HK-2 (cell line): ENCODE measurements around the gene LLGL2.
"Not testable (repeated sequence)": the region's sequence is repeated elsewhere in the genome, so short reads cannot be mapped to it uniquely, and the experiment has no call there.

Experiments used
- DNase-seq: peaks from one replicate; pipeline ENCODE4 v3.0.0-alpha.2; 2018; ENCODE audit not compliant: unreplicated experiment

LLGL2 gene

GRCh38 chr17:75524970-75525805 lies at the start of gene LLGL2:
Gene LLGL2, plus strand, starts transcription at chr17:75525697. Its CDS starts 17,730 bp downstream, at chr17:75543427.
- DNase-seq = no peak

GRCh38 chr17:75475851-75476250 lies 49.6 kb upstream of the LLGL2 start:
- no peak for DNase-seq

GRCh38 chr17:75476271-75476671 lies 49.2 kb upstream of the LLGL2 start:
- no peak for DNase-seq

DNA sequence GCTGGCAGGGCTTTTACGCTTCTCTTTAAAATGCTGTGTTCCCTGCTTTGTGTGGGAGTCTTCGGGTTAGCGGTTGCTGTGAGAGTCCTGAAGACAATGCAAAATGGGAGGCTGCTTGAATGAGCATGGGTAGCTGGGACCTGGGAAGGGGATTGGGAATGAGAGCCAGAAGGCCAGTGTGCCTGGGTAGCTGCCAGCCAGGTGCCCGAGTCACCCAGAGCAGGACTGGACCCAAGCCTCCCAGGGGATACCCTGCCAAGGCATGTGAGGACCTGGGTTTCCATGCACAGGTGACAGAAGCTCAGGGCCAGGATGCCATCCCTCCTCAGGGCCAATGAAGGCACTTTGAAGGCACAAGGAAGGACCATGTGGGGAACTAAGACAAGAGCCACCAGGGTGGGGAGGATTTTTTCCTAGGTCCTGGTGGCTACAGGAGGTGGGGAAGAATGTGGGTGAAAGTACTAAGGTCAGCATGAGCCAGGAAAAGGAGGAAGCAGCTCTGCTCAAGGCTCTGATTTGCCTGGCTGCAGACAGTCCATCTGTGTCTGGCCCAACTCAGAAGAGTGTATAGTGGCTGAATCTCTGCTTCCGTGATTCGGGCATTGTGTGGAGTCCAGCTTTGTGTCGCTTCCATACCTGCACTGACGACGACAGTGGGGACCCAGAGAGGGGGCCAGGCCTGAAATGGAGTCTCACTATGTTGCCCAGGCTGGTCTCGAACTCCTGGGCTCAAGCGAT lies 48.6 kb upstream of the LLGL2 start:
- no peak for DNase-seq

- not testable (repeated sequence) for DNase-seq
Measured at GRCh38 chr17:75477490-75477862, 48.0 kb upstream of the LLGL2 start.

- DNase-seq = no peak
Measured at GRCh38 chr17:75478508-75478907, 47.0 kb upstream of the LLGL2 start.

DNA sequence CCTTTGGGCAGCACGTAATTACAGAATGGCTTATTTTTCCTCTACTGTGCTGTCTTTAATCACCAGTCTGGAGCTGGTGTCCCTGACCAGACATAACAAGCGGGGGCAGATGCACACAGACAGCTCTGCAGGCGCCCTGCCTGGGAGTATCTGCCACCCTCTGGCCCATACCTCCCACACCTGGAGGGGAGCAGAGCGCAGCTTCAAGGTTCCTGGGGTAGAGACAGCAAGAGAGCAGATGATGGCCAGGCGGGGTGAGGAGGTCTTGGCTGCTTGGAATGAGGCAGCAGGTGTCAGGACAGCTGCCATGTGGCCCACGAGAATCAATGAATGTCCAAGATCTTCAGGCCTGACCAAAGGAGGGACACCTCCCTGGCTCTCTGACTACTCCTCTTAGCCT lies 45.2 kb upstream of the LLGL2 start:
- DNase-seq = no peak

DNA sequence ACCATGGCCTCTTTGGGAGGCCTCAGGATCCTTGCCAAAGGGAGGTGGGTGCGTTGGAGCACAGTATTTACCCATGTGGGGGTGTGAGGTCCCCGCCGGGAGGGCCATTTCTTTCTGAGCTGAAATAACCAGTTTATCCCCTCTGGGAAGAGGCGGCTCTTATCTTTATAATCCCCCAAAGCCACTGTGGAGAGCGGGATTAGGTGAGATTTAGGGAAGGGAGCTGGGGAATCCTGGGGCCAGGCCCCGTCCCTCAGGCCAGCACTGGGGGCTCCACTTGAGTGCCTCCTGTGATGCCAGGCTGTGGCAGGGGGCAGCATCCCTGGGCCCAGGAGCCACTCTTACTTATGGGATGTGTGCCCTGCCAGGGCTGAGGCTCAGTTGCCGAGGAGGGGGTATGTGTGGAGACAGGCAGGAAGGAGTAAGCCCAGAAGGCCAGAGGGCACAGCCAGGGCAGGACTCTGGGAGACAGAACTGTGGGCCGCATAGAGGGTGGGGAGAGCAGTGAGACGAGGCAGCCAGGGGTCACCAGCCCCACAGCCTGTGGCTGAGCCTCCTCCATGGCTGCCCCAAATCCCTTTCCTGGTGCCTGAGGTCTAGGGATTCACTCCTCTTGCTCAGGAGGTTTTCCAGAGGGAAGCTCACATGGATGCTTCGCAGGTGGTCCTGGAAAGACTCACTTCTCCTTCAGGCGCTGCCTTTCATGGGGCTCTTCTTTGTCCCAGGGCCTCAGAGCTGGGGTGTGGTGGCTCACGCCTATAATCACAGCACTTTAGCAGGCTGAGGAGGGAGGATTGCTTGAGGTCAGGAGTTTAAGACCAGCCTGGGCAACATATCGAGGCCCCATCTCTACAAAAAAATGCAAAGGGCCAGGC lies 44.1 kb upstream of the LLGL2 start:
- DNase-seq = no peak

- no peak for DNase-seq
Measured at GRCh38 chr17:75482098-75482942, 43.2 kb upstream of the LLGL2 start.

DNA sequence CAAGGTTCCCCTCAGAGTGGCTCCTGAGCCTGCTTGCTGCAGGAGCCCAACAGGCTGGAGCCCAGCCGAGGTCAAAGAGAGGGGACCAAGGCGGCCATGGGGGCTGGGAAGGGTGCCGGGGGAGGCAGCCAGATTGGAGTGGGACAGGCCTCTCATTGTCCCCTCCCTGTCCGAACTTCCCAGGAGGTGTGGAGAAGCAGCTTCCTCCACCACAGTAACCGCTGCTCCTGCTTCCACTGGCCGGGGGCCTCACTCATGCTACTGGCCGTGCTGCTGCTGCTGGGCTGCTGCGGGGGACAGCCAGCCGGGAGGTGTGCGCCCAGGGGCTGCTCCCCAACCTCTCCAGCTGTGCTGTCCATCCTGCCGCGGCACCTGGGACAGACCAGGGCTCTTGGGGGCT lies 39.8 kb upstream of the LLGL2 start:
- DNase-seq = no peak

GRCh38 chr17:75486151-75486550 lies 39.3 kb upstream of the LLGL2 start:
- no peak for DNase-seq

DNA sequence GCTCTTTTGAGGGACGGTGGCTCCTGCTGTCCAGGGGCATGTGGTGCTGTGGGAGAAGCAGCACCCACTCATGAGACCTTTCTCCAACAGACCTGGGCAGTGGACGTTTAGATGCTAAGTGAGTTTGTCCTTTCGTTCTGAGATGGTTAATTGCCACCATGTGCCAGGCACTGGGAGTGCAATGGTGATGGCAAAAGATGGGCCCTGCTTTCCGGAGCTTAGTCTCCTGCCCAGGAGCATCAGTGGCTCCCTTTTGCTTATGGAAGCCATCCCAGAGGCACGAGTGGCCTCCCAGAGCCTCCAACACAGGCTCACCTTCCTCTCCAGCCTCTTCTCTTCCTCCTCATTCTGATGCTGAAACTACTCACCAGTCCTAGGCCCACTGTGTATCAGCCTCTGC lies 38.5 kb upstream of the LLGL2 start:
- DNase-seq = no peak

- DNase-seq = no peak
Measured at GRCh38 chr17:75487351-75488070, 38.0 kb upstream of the LLGL2 start.

GRCh38 chr17:75488693-75489510 lies 36.6 kb upstream of the LLGL2 start:
- no peak for DNase-seq

- no peak for DNase-seq
Measured at GRCh38 chr17:75489511-75489955, 36.0 kb upstream of the LLGL2 start.

GRCh38 chr17:75490173-75490743 lies 35.2 kb upstream of the LLGL2 start:
- no peak for DNase-seq

DNA sequence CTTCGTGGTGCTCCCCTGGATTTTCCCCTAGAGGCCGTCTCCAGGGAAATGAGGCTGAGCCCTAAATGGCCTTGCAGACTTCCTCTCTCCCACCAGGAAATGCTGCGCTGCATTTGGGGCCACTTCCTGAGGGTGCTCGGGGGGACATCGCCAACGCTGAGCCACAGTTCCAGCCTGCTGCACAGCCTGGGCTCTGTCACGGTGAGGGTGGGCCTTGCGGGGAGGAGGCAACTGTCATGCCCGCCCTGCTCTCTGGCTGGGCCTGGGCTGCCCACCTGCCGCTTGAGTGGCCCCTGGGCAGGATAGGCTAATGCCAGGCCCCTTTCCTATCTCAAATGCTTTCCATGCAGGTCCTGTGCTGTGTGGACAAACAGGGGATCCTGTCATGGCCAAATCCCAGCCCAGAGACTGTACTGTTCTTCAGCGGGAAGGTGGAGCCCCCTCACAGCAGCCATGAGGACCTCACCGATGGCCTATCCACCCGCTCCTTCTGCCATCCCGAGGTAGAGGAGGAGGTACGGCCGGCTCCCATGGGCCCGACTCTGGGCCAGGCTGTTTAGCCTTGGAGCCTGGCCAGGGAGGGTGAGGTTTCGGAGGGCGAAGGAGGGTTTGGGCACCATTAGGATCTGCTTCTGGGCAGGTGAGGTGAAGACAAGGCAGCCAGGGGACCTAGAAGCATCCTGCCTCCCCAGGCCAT lies 34.4 kb upstream of the LLGL2 start:
- no peak for DNase-seq

- no peak for DNase-seq
Measured at GRCh38 chr17:75491680-75492079, 33.8 kb upstream of the LLGL2 start.
